Activated CD4-positive, alpha-beta T cell treated with anti-CD3 and anti-CD28 coated beads, Interleukin-2, amount 50 U/mL, for 48 hours (primary cell): ENCODE measurements around the gene ABCA4.

Experiments
- DNase-seq, 2 experiments: peaks; one replicate each; pipeline ENCODE4 v3.0.0-alpha.2; 2020

Gene ABCA4

GRCh38 chr1:94079989-94080388 lies 41.0 kb downstream of the ABCA4 start:
- DNase-seq, result no peak

GRCh38 chr1:94079080-94079940 lies 41.6 kb downstream of the ABCA4 start:
- no peak for DNase-seq

- DNase-seq, result no peak
Observed at GRCh38 chr1:94072840-94073522, 48.0 kb downstream of the ABCA4 start.

GRCh38 chr1:94071976-94072375 lies 49.0 kb downstream of the ABCA4 start:
- no peak for DNase-seq

- no peak for DNase-seq
Observed at GRCh38 chr1:94071391-94071790, 49.6 kb downstream of the ABCA4 start.

GRCh38 chr1:94070865-94071264 lies 50.1 kb downstream of the ABCA4 start:
- DNase-seq, result no peak

GRCh38 chr1:94069919-94070285 lies 51.0 kb downstream of the ABCA4 start:
- no peak for DNase-seq

- DNase-seq, result no peak
Observed at GRCh38 chr1:94068999-94069918, 51.7 kb downstream of the ABCA4 start.

GRCh38 chr1:94068096-94068998 lies 52.6 kb downstream of the ABCA4 start:
- no peak for DNase-seq

GRCh38 chr1:94067196-94067595 lies 53.8 kb downstream of the ABCA4 start:
- DNase-seq, result no peak

- DNase-seq, result no peak
Observed at GRCh38 chr1:94063379-94063778, 57.6 kb downstream of the ABCA4 start.

GRCh38 chr1:94061513-94062443 lies 59.2 kb downstream of the ABCA4 start:
- DNase-seq, result peak; percentile 30 to 52

GRCh38 chr1:94060720-94061119 lies 60.2 kb downstream of the ABCA4 start:
- DNase-seq, result no peak

GRCh38 chr1:94058766-94059165 lies 62.2 kb downstream of the ABCA4 start:
- no peak for DNase-seq

GRCh38 chr1:94056996-94057395 lies 64.0 kb downstream of the ABCA4 start:
- DNase-seq, result no peak

GRCh38 chr1:94056171-94056570 lies 64.8 kb downstream of the ABCA4 start:
- no peak for DNase-seq

GRCh38 chr1:94055459-94056122 lies 65.4 kb downstream of the ABCA4 start:
- no peak for DNase-seq

- DNase-seq, result no peak
Observed at GRCh38 chr1:94050675-94051074, 70.3 kb downstream of the ABCA4 start.

- no peak for DNase-seq
Observed at GRCh38 chr1:94050254-94050653, 70.7 kb downstream of the ABCA4 start.

- DNase-seq, result no peak
Observed at GRCh38 chr1:94049791-94050190, 71.2 kb downstream of the ABCA4 start.
